ENCODE data around the gene WIPI1. TPM values are rescaled to one million over a fixed set of nuclear protein-coding genes. Genes with fewer than 3 reads are reported as not detected.

WIPI1 gene
- total RNA-seq, 2 donors from 2014 or later = 8.6 to 25.6 TPM

DNA sequence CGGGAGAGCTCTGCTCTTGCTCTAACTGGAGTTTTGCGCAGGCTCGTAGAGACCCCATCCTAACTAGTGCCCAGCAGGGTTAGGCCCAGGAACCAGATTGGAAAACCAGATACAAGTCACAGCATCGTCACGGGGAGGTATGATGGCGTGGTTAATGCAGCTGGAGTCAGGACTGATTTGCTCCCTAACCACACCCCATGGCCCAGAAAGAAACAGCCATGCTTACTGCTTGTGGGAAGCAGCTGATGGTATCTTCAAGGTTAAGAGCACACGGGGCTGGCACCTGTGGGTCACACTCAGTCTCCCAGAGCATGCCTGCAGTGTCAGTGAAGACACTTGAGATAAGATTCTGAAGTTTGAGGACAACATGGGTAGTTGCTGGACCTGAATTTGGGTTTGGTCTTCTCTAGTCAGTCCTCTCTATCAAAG is 60.2 kb downstream of the WIPI1 start:
- ATAC-seq (replicated peaks) = no peak

DNA sequence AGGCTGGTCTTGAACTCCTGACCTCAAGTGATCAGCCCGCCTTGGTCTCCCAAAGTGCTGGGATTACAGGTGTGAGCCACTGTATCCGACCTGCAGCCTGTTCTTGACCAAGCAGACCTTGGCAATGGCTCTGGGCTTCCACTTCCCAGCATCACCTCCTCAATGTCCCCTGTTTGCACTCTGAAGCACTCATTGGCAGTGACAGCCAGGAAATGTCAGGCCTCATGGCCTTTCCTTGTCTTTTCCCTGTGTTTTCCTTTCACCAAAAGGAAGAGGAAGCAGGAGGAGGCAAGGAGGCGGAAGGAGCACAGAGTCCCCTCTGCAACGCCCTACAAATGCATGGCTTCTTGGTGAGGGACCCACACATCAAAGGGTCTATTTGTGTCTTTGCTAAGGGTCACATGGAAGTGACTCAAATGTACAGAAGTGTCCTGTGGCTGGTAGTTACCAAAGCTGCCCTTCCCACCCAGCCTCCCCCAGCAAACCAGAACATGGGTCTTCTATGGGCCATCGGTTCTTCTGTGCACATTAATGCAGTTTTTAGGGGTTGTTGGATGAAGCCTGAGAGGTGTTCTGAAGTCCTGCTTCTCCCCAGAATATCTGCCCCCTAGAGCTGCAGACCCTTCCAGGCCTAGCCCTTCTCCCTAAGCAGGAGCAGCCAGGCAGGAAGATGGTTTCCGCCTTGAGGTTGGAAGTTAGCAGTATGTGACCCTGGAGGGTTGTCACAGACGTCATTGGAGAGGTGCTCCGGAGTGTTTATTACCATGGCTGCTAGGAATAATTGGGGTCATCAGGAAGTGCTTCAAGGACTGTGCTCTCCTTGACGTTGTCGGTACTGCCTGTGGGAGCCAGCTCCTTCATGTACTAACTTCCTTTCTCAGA is 60.8 kb downstream of the WIPI1 start:
- Mint-ChIP-seq H3K27me3 (no peaks in the 10 kb centered on the region), H3K36me3 (ENCODE audit: low read depth) (peaks cover 5% of the 10 kb centered on the region), H3K4me1 (peaks cover 26% of the 10 kb centered on the region), H3K9me3 (peaks cover 4% of the 10 kb centered on the region), H3K4me3 (no peak overlapping the region), H3K27ac (no peak overlapping the region)
- no peak for ATAC-seq (replicated peaks)

More for the DNA sequence above, 60.2 kb downstream of the WIPI1 start:
- H3K36me3 Mint-ChIP-seq (ENCODE audit: low read depth) = peaks cover 5% of the 10 kb centered on the region
- no peak overlapping the region for H3K27ac Mint-ChIP-seq
- H3K9me3 Mint-ChIP-seq = peaks cover 4% of the 10 kb centered on the region
- H3K4me1 Mint-ChIP-seq = peaks cover 26% of the 10 kb centered on the region
- no peak overlapping the region for H3K4me3 Mint-ChIP-seq
- no peaks in the 10 kb centered on the region for H3K27me3 Mint-ChIP-seq

DNA sequence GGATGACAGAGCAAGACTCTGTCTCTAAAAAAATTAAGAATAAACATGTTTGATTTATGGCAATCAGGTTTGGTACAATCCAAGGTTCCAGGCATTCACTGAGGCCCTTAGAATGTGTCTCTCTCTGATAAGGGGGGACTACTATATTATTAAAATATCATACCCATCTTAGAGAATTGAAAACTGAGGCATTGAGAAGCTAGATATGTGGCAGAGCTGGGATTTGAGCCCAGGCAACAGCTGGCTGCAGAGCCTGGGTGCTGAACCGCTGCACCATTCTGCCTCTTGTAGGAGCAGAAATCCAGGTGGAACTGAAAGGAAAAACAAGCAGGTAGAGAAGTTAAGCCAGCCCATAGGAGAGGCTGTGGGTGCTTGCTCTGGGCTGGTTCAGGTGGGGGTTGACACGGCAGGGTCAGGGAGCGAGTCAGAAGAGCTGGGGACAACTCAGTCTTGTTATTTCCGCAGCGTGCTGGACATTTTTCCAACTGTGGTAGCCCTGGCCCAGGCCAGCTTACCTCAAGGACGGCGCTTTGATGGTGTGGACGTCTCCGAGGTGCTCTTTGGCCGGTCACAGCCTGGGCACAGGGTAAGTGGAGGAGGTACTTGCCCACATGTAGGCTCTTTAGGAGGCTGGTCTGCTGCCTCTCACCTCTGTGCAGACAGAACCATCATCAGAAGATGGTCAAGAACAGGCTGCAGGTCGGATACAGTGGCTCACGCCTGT is 62.5 kb downstream of the WIPI1 start:
- ATAC-seq (replicated peaks) = no peak
- peaks cover under 1% of the 10 kb centered on the region for H3K36me3 Mint-ChIP-seq (ENCODE audit: low read depth)
- no peak overlapping the region for H3K27ac Mint-ChIP-seq
- H3K4me3 Mint-ChIP-seq = no peak overlapping the region
- H3K4me1 Mint-ChIP-seq = peaks cover 21% of the 10 kb centered on the region
- H3K9me3 Mint-ChIP-seq = peaks cover 4% of the 10 kb centered on the region
- no peaks in the 10 kb centered on the region for H3K27me3 Mint-ChIP-seq

DNA sequence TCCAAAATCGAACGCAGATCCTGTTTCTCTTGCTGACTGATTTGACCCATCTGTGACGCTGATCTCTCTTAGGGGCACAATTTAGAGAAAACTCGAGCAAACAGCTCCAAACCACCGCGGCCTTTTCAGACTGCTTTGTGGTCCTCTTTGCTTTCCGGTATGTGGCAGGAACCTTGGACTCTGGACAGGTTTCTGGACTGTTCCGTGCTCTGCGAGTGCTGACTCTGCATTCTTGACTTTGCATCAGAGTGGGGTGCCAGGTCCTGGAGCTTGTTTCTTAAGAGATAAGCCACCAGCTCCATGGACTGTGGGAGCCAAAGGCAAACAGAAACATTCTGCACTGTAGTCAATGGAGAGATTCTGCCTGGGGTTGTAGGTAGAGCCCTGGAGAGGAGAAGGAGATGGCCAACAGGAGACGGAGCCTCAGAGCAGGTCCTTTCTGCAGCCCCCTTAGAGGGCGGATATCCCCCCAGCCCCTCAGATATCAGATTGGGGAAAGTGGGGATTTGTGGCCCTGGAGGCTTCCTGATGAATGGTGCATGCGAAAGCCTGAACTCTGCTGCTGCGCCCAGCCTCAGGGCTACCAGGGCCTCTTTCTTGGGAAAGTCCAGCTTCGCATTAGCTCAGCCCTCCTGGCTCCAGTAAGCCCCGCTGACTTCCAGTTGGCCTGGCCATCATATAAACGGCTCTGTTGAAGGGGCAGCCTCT is 65.6 kb downstream of the WIPI1 start:
- no peak overlapping the region for H3K4me3 Mint-ChIP-seq
- no peaks in the 10 kb centered on the region for H3K27me3 Mint-ChIP-seq
- H3K4me1 Mint-ChIP-seq = peaks cover 5% of the 10 kb centered on the region
- no peak overlapping the region for H3K27ac Mint-ChIP-seq
- ATAC-seq (replicated peaks) = no peak
- no peaks in the 10 kb centered on the region for H3K36me3 Mint-ChIP-seq (ENCODE audit: low read depth)
- peaks cover 4% of the 10 kb centered on the region for H3K9me3 Mint-ChIP-seq

DNA sequence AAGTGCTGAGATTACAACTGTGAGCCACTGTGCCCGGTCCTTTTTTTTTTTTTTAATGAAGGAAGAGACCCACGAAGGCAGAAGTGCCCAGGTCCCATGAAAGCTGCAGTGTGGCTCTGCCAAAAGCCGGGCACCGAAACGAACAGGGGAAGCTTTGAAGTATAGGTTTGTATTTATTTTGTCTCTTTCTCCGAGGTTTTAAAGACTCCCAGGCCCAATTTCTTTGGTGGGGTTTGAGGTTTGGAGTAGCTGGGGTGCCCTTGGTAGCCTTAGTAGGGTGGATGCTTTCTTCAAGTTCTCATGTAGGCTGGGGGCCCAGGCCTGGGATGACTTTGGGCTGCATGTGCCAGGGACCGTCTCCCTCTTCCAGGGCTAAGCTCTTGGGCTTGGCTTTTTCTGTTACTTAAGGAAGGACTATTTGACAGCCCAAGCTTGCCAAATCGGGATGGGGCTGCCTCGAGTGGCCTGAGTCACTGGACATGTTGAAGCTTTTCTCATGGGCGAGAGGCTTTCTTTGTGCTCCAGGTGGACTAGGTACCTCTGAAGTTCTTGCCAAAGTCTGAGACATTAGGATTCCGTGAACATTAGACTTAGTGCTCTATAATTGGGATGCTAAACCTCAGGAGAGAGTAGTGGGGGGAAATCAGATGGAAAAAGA is 66.3 kb downstream of the WIPI1 start:
- Mint-ChIP-seq H3K9me3 (peaks cover 4% of the 10 kb centered on the region), H3K27ac (no peak overlapping the region), H3K36me3 (ENCODE audit: low read depth) (no peaks in the 10 kb centered on the region), H3K4me1 (peaks cover 4% of the 10 kb centered on the region), H3K27me3 (no peaks in the 10 kb centered on the region), H3K4me3 (no peak overlapping the region)
- no peak for ATAC-seq (replicated peaks)

DNA sequence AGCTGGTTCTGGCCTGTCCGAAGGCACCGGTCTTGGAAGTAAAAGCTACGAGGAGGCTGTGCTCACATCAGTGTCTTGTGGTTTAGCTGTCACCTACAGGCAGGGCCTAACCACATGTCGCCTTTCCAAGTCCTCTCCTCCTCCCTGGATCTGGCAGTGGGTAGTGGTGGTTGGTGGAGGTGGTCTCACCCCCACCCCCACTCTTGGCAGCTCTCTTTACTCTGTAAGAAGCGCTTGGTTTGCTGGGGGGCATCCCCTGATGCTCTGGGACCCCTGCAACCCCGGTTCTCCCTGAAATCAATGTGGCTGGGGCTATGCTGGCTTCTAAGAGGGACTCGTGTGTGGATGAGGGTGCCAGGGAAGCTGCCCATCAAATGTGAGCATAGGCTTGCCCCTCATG is 68.3 kb downstream of the WIPI1 start:
- no peak overlapping the region for H3K4me3 Mint-ChIP-seq
- peaks cover 10% of the 10 kb centered on the region for H3K4me1 Mint-ChIP-seq
- H3K9me3 Mint-ChIP-seq = no peaks in the 10 kb centered on the region

DNA sequence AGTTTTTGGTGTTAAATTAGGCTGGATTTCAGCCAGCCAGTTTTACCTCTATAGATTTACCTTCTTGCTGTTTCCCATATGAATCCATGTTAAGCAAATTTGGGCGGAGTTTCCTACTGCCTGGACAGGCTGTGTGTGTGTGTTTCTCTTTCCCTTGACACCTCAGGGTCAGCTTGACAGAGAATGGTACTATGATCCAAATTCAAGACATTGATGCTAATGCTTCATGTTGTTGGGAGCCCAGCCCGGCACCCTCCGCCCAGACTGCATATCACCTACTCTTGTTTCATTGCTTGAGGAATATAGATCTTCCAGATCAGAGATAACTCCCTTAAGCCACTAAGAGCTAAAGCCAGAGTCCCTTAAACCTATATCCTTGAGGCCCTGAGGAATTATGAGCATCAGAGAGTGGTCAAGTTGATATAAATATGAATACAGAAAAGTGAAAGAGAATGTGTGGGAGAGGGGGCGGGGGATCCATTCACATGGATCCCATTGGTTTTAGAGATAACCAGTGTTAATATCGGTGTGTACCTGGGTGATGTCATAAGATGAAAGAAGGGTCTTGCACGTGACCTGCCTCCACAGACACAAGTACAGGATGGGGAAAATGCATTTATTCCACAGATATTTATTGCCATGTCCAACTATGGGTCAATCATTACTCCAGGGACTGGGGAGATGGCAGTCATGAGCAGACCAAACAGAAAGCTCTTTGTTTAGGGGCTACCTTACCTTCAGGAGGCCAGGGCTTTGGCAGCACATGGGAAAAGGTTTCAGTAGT is 69.7 kb downstream of the WIPI1 start:
- H3K27me3 Mint-ChIP-seq = no peaks in the 10 kb centered on the region
- H3K4me3 Mint-ChIP-seq = no peak overlapping the region
- no peaks in the 10 kb centered on the region for H3K9me3 Mint-ChIP-seq
- no peak overlapping the region for H3K27ac Mint-ChIP-seq
- no peaks in the 10 kb centered on the region for H3K36me3 Mint-ChIP-seq (ENCODE audit: low read depth)
- peaks cover 17% of the 10 kb centered on the region for H3K4me1 Mint-ChIP-seq
- ATAC-seq (replicated peaks) = no peak

More for the DNA sequence above, 68.3 kb downstream of the WIPI1 start:
- H3K27me3 Mint-ChIP-seq = no peaks in the 10 kb centered on the region
- ATAC-seq (replicated peaks) = no peak
- H3K27ac Mint-ChIP-seq = no peak overlapping the region
- H3K36me3 Mint-ChIP-seq (ENCODE audit: low read depth) = no peaks in the 10 kb centered on the region

DNA sequence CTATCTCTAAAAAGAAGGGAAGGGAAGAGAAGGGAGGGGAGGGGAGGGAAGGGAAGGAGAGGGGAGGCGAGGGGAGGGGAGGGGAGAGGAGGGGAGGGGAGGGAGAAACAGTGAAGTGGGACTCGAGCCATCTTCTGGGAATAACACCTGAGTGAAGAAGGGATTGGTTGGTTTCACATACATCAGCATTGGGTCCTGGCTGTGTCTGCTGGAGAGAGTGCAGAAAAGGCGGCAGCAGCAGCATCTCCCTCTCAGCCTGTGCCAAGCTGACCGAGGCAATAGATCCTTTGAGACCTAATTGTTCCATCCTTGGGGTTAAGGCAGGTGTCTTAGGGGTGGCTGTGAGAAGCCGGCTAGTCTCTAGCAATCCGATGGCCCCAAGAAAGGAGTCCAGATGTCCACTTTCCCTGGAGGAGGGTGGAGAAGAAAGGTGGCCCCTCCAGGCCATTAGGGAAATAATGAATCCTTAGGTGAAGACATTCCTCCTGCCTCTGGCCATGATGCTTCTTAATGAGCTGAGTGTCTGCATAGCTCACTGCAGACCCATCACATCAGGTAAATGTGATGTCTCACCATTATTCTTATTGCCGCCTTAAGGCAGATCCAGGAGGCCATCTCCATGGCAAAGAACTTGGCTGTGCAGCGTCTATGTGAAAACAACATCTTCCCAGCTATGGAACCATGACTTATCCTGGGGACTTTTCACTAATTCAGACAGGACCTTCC is 71.6 kb downstream of the WIPI1 start:
- Mint-ChIP-seq H3K27me3 (no peaks in the 10 kb centered on the region), H3K27ac (no peak overlapping the region), H3K9me3 (no peaks in the 10 kb centered on the region), H3K36me3 (ENCODE audit: low read depth) (no peaks in the 10 kb centered on the region), H3K4me1 (peaks cover 26% of the 10 kb centered on the region), H3K4me3 (no peak overlapping the region)
- no peak for ATAC-seq (replicated peaks)

DNA sequence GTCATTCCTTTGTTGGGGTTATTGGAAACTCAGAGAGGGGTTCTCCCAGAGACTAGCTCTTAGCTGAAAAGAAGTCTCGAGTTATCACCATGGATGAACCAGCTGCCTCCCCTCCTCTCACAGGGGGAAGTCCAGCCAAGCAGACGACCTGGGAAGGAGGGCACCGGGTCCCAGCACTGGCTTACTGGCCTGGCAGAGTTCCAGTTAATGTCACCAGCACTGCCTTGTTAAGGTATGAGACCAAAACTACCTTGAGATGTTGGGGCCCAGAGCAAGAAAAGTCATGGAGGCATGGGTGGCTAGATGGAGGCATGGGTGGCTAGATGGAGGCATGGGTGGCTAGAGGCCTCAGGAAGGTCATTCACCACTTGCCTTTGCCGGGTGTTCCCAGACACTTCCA is 72.4 kb downstream of the WIPI1 start:
- ATAC-seq (replicated peaks) = no peak
- H3K36me3 Mint-ChIP-seq (ENCODE audit: low read depth) = no peaks in the 10 kb centered on the region
- no peaks in the 10 kb centered on the region for H3K9me3 Mint-ChIP-seq
- H3K4me3 Mint-ChIP-seq = no peak overlapping the region
- peaks cover 26% of the 10 kb centered on the region for H3K4me1 Mint-ChIP-seq
- no peaks in the 10 kb centered on the region for H3K27me3 Mint-ChIP-seq
- H3K27ac Mint-ChIP-seq = no peak overlapping the region

DNA sequence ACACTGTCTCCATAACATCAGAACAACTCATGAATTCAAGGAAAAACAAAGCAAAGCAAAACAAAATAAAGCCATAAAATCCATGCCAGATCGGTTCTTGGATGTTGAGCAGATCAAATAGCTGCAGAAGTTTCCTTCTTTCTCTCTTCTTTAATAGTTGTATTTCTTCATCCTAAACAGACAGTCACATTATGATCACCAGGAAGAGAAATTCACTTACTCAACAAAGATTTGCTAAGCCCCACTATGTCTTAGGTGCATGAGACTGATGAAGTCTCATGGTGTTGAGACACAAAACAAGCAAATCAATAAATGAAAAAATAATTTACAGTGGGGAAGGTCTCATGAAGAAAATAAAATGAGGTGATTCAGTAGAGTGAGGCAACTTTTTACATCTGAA is 72.8 kb downstream of the WIPI1 start:
- H3K27me3 Mint-ChIP-seq = no peaks in the 10 kb centered on the region
- H3K36me3 Mint-ChIP-seq (ENCODE audit: low read depth) = no peaks in the 10 kb centered on the region
- H3K4me1 Mint-ChIP-seq = peaks cover 22% of the 10 kb centered on the region
- peak overlapping the region; percentile 42 for H3K4me3 Mint-ChIP-seq
- ATAC-seq (replicated peaks) = no peak
- H3K9me3 Mint-ChIP-seq = no peaks in the 10 kb centered on the region
- H3K27ac Mint-ChIP-seq = no peak overlapping the region

DNA sequence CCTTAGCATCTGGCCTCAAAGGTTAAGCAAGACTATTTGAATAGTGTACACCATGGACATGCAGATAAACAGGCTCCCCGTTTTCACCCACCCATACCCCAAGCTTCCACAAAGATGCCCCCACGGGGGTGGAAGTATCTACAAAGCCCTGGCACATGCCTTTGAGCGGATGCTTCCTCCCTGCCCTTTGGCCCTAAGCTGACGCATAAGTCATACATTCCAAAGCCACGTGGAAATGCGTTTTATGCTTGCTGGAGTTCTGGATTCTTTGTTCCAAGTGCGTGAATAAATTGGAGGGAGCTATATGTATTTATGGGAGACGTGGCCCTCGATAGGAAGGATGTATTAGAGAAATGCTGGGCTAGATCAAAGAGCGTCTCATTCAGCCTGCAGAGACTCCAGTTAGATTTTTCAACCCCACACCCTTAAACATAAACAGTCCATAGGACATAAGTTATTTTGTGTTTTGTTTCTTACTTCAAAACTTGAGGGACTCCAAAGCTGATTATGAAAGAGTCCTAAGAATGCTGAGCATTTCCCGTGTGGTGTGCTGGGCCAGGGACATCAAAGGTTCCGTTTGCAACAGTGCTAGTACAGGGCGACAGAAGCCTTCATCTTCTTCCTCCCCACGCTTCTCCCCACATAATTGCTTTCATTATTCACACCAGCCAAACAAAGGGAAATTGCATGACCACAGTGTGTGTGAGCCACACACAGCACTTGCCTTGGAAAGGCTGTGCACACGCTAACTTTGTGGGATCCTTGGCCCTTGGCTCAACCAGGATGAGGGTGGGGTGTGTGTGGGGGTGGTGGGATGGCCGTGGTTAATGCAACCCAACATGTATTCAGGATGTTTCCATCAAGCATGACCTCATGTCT is 73.6 kb downstream of the WIPI1 start:
- H3K4me1 Mint-ChIP-seq = peaks cover 22% of the 10 kb centered on the region
- no peaks in the 10 kb centered on the region for H3K27me3 Mint-ChIP-seq
- H3K27ac Mint-ChIP-seq = no peak overlapping the region
- peak; percentile 79 for ATAC-seq (replicated peaks)
- H3K36me3 Mint-ChIP-seq (ENCODE audit: low read depth) = no peaks in the 10 kb centered on the region
- H3K9me3 Mint-ChIP-seq = no peaks in the 10 kb centered on the region
- peak overlapping the region; percentile 42 for H3K4me3 Mint-ChIP-seq

DNA sequence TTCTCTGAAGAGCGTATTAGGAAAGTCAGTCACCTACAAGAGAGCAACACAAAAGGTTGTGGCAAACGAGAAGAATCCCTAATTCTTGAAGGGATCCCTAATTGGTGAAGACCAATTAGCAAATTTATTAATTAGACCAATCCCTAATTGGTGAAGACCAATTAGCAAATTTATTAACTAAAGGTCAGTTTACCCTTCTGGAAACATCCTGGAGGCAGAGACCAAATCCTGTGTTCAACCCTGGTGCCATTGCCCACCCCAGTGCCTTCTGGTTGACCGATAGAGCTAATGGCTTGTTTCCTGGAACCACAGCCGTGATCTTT is 74.2 kb downstream of the WIPI1 start:
- peak overlapping the region; percentile 42 for H3K4me3 Mint-ChIP-seq
- no peak for ATAC-seq (replicated peaks)

More for the DNA sequence above, 74.2 kb downstream of the WIPI1 start:
- Mint-ChIP-seq H3K27me3 (no peaks in the 10 kb centered on the region), H3K4me1 (peaks cover 22% of the 10 kb centered on the region), H3K9me3 (no peaks in the 10 kb centered on the region), H3K27ac (no peak overlapping the region), H3K36me3 (ENCODE audit: low read depth) (no peaks in the 10 kb centered on the region)

Measured in activated T-helper 17 cell treated with anti-CD3 and anti-CD28 coated beads, Interleukin-2, amount 50 U/mL, for 72 hours (primary cell).